ENCODE measurements around the gene CEBPG. TPM values are rescaled to one million over a fixed set of nuclear protein-coding genes. Genes with fewer than 3 reads are reported as not detected.

CEBPG gene
- total RNA-seq, 1 donor from 2014 or later: 20.7 TPM

DNA sequence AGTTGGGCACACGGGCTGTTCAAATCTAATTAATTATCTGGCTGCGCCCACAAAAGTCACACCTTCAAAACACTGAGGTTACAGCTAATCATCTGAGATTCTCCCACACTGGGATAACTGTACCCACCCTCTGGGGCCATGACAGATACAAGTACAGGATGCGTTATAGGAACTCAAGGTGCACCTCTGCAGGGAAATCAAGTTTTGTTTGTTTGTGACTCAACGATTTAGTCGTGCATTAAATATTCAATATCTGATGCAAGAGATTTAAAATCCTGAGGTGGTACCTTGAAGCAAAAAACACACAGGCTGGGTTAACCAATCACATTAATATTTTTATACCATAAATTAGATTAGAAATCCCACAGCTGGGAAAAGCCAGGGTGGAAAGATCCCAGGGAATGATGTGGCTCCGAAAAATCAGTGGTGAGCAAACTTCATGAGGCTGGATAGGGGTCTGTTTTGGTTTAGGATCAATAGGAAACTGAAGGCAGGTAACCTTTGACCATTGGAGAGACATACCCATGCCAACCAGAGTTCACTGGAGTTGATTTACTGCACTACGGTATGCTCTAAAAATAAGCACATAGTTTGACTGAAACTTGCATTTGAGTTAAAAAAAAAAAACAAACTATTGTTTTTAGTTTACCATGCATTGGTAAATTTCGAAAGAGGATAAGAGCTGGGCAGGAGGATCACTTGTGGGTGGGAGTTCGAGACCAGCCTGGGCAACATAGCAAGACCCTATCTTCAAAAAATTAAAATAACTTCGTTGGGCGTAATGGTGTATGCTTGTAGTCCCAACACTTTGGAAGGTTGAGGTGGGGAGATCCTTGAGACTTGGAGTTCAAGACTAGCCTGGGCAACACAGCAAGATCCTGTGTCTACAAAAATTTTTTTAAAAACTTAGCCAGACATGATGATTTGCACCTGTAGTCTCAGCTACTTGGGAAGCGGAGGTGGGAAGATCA is 23.9 kb upstream of the CEBPG start:
- Mint-ChIP-seq H3K4me3 (ENCODE audit: unreplicated experiment) (no peak overlapping the region), H3K36me3 (ENCODE audit: low read depth, unreplicated experiment) (no peaks in the 10 kb centered on the region), H3K27ac (ENCODE audit: unreplicated experiment) (no peak overlapping the region), H3K4me1 (ENCODE audit: unreplicated experiment) (no peaks in the 10 kb centered on the region), H3K9me3 (ENCODE audit: unreplicated experiment) (no peaks in the 10 kb centered on the region), H3K27me3 (ENCODE audit: unreplicated experiment) (no peaks in the 10 kb centered on the region)
- TF ChIP-seq, protein P1, sequence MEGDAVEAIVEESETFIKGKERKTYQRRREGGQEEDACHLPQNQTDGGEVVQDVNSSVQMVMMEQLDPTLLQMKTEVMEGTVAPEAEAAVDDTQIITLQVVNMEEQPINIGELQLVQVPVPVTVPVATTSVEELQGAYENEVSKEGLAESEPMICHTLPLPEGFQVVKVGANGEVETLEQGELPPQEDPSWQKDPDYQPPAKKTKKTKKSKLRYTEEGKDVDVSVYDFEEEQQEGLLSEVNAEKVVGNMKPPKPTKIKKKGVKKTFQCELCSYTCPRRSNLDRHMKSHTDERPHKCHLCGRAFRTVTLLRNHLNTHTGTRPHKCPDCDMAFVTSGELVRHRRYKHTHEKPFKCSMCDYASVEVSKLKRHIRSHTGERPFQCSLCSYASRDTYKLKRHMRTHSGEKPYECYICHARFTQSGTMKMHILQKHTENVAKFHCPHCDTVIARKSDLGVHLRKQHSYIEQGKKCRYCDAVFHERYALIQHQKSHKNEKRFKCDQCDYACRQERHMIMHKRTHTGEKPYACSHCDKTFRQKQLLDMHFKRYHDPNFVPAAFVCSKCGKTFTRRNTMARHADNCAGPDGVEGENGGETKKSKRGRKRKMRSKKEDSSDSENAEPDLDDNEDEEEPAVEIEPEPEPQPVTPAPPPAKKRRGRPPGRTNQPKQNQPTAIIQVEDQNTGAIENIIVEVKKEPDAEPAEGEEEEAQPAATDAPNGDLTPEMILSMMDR (IDR thresholded peaks at IDR 0.05; ENCODE audit: unreplicated experiment): no peak
- no peak for DNase-seq (ENCODE audit: low spot score)

DNA sequence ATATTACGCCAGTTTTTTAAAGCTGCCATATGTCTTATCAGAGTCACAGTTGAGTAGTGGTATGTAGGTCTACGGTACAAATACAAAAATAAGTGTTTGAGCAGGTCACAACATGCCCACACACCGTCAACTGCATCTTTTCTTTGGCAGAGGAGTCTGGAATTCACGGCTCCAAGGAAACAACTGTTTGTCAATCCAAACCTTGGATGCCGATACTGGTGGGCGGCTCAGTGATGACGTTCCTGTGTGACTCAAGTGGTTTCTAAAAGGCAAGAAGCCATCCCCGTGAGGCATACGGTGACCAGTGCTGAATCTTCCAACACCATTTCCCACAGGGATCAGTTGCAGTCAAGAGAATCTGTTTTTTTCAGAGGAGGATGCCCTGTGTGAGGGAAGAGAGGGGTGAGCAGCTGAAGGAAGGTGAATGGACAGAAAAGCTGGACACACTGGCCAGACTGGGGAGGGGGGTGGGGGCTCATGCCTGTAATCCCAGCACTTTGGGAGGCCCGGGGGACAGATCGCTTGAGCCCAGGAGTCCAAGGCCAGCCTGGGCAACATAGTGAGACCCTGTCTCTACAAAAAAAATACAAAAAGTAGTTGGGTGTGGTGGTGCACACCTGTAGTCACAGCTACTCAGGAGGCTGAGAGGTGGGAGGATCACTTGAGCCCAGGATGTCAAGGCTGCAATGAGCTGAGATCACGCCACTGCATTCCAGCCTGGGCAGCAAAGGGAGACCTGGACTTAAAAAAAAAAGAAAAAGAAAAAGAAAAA is 22.8 kb upstream of the CEBPG start:
- no peaks in the 10 kb centered on the region for H3K27me3 Mint-ChIP-seq (ENCODE audit: unreplicated experiment)
- H3K9me3 Mint-ChIP-seq (ENCODE audit: unreplicated experiment): peaks cover 5% of the 10 kb centered on the region
- no peak overlapping the region for H3K4me3 Mint-ChIP-seq (ENCODE audit: unreplicated experiment)
- H3K27ac Mint-ChIP-seq (ENCODE audit: unreplicated experiment): no peak overlapping the region
- no peak for DNase-seq (ENCODE audit: low spot score)
- TF ChIP-seq, protein P1 (IDR thresholded peaks at IDR 0.05; ENCODE audit: unreplicated experiment): no peak
- no peaks in the 10 kb centered on the region for H3K36me3 Mint-ChIP-seq (ENCODE audit: low read depth, unreplicated experiment)
- H3K4me1 Mint-ChIP-seq (ENCODE audit: unreplicated experiment): no peaks in the 10 kb centered on the region

- no peak for DNase-seq (ENCODE audit: low spot score)
- peaks cover 6% of the 10 kb centered on the region for H3K9me3 Mint-ChIP-seq (ENCODE audit: unreplicated experiment)
- H3K27me3 Mint-ChIP-seq (ENCODE audit: unreplicated experiment): no peaks in the 10 kb centered on the region
- no peaks in the 10 kb centered on the region for H3K4me1 Mint-ChIP-seq (ENCODE audit: unreplicated experiment)
- H3K27ac Mint-ChIP-seq (ENCODE audit: unreplicated experiment): no peak overlapping the region
- no peak overlapping the region for H3K4me3 Mint-ChIP-seq (ENCODE audit: unreplicated experiment)
- no peaks in the 10 kb centered on the region for H3K36me3 Mint-ChIP-seq (ENCODE audit: low read depth, unreplicated experiment)
- TF ChIP-seq, protein P1 (IDR thresholded peaks at IDR 0.05; ENCODE audit: unreplicated experiment): no peak
These were observed 18.0 kb upstream of the CEBPG start for GRCh38 chr19:33355535-33355934.

DNA sequence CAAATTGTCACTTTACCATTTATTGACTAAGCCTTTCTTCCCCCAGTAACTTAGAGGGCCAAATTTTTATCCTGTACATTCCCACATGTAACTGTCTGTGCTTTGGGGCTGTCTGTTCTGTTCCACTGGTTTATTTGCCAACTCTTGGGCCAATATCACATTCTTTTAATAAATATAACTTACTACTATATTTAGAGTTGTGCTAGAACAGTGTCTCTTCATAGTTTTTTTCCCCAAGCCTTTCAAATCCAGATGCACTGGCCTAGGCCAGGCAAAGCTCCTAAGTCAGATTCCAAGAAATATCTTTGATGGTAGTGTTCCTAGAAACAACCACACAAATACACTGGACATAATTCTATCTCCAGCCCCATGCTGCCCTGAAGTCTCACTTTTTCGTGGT is 16.0 kb upstream of the CEBPG start:
- DNase-seq (ENCODE audit: low spot score): no peak
- Mint-ChIP-seq H3K27ac (ENCODE audit: unreplicated experiment) (no peak overlapping the region), H3K27me3 (ENCODE audit: unreplicated experiment) (peaks cover 2% of the 10 kb centered on the region), H3K9me3 (ENCODE audit: unreplicated experiment) (peaks cover 6% of the 10 kb centered on the region), H3K4me3 (ENCODE audit: unreplicated experiment) (no peak overlapping the region), H3K36me3 (ENCODE audit: low read depth, unreplicated experiment) (no peaks in the 10 kb centered on the region), H3K4me1 (ENCODE audit: unreplicated experiment) (no peaks in the 10 kb centered on the region)
- TF ChIP-seq, protein P1 (IDR thresholded peaks at IDR 0.05; ENCODE audit: unreplicated experiment): no peak

Measured in endothelial cell (in vitro differentiated cells).